GM10847 (cell line): Measurements from ENCODE around the gene IL23R.

Experiments
- POLR2A ChIP-seq: IDR thresholded peaks from 2 replicates; pipeline ENCODE4 v1.6.1; 2011; ENCODE audit not compliant: insufficient read length; ENCODE audit errors: extremely low read depth

IL23R gene

GRCh38 chr1:67211589-67212563, 45.6 kb downstream of the IL23R start:
- TF ChIP-seq POLR2A: no peak

GRCh38 chr1:67213164-67213563, 46.9 kb downstream of the IL23R start:
- no peak for TF ChIP-seq POLR2A

- TF ChIP-seq POLR2A: no peak
Measured at GRCh38 chr1:67213948-67214347, 47.7 kb downstream of the IL23R start.

- TF ChIP-seq POLR2A: no peak
Measured at GRCh38 chr1:67214420-67215174, 48.3 kb downstream of the IL23R start.

GRCh38 chr1:67216401-67216800, 50.1 kb downstream of the IL23R start:
- no peak for TF ChIP-seq POLR2A

GRCh38 chr1:67217417-67217816, 51.2 kb downstream of the IL23R start:
- no peak for TF ChIP-seq POLR2A

GRCh38 chr1:67217938-67218337, 51.7 kb downstream of the IL23R start:
- TF ChIP-seq POLR2A: no peak

- no peak for TF ChIP-seq POLR2A
Measured at GRCh38 chr1:67224856-67225255, 58.6 kb downstream of the IL23R start.

- TF ChIP-seq POLR2A: no peak
Measured at GRCh38 chr1:67226688-67227087, 60.4 kb downstream of the IL23R start.

- TF ChIP-seq POLR2A: no peak
Measured at GRCh38 chr1:67227196-67227595, 60.9 kb downstream of the IL23R start.

- TF ChIP-seq POLR2A: no peak
Measured at GRCh38 chr1:67228791-67229190, 62.5 kb downstream of the IL23R start.

- no peak for TF ChIP-seq POLR2A
Measured at GRCh38 chr1:67230539-67230938, 64.3 kb downstream of the IL23R start.

- no peak for TF ChIP-seq POLR2A
Measured at GRCh38 chr1:67236277-67236676, 70.0 kb downstream of the IL23R start.

- no peak for TF ChIP-seq POLR2A
Measured at GRCh38 chr1:67239738-67240137, 73.5 kb downstream of the IL23R start.

- no peak for TF ChIP-seq POLR2A
Measured at GRCh38 chr1:67241200-67241746, 75.0 kb downstream of the IL23R start.

- TF ChIP-seq POLR2A: no peak
Measured at GRCh38 chr1:67242016-67242415, 75.8 kb downstream of the IL23R start.
